NCI-H69 (cell line): Measurements from ENCODE around the gene CD72.

Experiments used
- DNase-seq: peaks from one replicate; lab custom pipeline; 2025; lab: John Stamatoyannopoulos, UW

CD72 gene, protein sequence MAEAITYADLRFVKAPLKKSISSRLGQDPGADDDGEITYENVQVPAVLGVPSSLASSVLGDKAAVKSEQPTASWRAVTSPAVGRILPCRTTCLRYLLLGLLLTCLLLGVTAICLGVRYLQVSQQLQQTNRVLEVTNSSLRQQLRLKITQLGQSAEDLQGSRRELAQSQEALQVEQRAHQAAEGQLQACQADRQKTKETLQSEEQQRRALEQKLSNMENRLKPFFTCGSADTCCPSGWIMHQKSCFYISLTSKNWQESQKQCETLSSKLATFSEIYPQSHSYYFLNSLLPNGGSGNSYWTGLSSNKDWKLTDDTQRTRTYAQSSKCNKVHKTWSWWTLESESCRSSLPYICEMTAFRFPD

DNA sequence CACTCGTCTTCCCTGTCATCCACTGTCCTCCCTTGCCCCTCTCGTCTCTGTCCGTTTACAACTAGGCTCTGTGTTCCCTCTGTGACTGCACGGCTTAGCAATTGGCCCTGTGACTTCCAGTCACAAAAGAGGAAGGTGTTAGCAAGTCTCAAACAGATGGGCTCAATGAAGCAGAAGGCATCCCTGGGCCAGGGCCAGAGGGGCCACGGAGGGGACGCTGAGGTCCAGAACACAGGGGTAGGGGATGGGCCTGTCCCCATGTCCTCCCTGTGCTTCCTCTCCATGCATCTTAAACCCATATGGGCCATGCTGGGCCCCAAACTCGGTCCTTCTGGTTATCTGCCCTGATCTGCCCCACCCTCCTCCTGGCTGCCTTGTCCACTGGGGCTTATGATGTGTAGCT, at the start of gene CD72:
TSS of gene CD72 (minus strand) at position 89 of the 403 bp plus-strand sequence. CDS start 110 bp downstream, outside the sequence.
- DNase-seq, result no peak

DNA sequence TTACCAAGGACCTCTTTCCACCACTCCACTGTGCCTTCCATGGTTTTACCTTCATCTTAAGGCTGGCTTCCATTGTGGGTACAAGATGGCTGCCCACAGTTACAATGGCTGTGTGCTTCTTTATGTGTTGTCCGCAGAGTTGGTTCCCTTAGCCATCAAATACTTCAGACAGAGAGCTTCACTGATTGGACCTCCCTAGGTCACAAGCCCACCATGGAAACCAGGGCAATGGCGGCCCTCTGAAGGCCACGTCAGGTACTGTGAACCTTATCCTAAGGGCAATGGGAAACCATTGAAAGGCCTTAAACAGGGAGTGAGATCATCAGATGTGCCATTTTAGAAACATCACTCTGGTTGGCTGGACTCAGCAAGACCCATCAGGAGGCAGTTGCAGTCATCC, 49.7 kb upstream of the CD72 start:
- no peak for DNase-seq

DNA sequence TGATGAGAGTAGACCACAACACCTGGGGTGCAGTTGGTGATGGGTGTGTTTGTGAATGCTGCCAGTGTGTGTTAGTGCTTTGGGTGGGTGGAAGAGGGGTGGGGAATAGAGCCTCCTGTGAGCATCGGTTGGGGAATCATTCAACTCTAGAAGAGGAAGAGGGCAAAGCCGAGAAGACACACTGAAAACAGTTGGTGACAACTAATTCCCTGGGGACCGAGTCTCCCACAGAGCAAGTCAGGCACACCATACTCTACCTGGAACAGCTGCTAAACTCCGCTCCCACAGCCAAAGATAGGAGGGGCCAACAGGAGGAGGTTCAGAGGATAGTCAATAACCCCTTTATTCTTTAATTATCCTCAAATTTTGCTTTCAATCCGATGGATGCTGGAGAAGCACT, 48.3 kb upstream of the CD72 start:
- DNase-seq, result no peak

DNA sequence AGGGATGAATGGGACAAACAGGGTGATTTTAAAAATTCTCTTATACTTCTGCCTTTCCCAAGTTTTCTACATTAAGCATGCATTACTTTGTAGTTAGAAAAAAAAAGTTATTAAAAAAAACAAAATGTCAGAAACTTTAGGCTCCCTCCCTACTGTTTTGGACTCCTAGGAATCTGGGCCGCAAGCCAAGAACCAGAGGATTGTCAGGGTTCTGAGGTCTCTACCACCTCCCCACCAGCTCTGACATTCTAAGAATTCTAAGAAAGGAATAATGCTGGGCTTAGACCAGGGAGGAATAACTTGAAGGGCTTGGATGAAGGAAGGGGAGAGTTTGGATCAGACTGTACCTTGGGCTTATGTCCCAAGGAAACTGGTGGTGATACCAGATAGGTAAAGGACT, 47.8 kb upstream of the CD72 start:
- no peak for DNase-seq

DNA sequence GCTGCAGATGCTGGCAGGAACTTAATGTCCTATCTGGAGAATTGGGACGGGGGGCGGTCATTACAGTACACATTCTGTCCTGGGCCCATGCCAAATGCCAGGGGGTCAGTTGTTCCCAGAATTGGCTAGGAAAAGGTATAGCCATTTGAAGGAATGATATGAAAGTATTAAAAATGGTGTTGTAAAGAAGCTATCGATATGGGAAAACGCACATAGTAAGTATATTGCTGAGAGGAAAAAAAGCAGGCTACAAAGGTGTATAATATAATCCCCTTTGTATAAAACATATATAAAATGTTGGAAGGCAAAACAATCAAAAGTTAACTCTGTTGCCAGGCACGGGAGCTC, 47.2 kb upstream of the CD72 start:
- no peak for DNase-seq

DNA sequence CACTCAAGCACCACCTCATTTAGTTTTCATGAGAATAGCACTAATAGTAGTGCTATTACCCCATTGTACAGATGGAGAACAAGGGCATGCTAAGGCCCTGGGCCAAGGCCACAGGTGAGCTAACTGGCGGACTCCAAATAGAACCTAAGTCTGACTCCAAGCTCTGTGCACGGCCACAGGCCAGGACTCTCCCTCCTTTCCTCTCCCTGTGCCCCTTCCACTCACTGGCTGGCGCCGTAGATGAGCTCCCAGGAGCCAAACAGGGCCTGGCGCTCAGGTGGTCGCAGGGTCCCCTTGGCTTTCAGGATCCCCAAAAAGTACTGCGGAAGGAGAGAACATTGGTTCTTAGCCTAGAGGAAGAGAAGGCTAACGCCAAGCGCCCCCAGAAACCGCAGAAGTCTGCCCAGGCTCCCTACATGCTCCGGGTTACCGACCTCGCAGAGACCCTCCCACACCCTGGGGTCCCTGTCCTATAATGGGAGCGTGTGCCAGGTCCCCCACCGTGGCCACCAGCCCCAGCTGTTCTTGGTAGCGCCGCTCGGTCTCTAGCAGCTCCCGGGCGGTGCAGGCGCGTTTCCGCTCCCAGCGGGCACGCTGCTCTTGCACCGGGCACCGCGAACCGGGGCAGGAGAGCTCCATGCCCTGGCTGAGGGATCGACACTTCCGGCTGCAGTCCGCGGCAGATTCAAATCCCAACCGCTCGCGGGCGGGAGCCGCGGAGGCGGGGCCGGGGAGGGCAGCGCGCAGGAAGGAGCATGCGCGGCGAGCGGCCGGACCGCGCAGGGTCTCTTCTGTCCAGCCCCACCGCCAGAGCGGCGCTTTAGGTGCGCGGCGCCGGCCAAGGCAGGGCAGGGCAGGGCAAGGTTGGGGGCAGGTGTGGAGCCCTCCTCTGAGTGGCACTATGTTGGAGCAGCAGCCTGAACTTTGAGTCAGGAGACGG, 46.6 kb upstream of the CD72 start, which contains the start of gene ARHGEF39:
TSS of gene ARHGEF39 (minus strand) at position 665 of the 940 bp plus-strand sequence. CDS start at position 639, 26 bp downstream.
- peak; percentile 96 for DNase-seq

DNA sequence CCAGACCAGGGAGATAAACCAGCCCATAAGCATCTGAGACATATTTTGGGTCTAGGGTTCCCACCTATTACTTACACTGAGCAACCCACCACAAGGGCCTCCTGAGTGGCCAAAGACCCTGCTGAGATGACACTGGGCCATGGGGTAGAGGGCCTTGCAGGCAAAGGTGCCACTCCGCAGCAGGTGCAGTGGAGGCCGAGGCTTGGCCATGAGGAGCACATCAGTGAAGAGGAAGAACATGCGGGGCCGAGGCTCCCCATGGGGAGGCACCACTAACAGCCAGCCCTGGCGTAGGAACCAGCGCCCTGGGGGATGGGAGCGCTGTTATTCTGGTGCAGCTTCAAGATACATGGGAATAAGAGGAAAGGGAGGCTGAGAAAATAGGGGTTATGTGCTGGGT, 44.2 kb upstream of the CD72 start:
- no peak for DNase-seq

DNA sequence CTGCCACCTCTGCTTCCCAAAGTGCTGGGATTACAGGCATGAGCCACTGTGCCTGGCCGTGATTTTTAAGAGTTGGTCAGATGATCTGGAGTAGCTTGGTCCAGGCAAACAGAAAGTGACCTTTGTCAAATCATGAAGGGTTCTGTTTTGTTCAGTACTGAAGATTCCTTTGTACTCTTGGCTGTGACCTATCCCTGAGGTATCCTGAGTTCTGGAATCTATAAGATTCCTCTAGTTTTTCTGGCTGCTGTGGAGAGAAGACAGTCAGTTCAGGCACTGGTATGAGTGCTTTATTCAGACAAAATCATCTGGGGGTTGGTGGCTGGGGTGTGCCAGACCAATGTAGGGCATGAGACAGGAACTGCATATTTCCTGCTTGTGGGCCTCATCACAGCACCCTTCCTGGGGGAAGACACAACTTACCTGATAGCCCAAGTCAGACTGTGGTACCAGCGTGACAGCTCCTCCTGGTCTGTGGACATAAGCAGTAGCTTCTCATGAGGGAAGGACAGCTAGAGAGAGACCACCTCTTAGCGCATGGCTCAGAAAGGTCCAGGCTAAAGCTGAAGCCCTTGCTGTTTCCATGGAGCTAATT, 43.6 kb upstream of the CD72 start:
- DNase-seq, result no peak

DNA sequence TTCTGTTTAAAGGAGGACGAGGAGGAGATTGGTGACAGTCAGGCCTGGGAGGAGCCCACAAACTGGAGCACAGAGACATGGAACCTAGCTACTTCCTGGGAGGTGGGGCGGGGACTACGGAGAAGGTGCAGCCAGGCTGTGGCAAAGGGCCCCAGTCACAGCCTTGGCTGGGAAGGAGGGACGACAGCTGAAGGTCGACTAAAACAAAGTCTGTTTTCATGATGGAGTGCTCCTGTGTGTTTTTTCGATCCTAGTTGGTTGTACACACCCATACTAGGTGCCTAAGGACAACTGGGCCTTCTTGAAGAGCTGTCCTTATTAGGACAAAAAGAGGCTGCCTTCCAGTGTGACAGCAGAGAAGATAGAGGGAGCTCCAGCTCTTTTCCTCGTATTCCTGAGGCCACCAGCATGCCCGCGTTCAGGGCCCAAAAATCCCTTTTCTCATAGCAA, 42.8 kb upstream of the CD72 start:
- DNase-seq, result peak; percentile 24

DNA sequence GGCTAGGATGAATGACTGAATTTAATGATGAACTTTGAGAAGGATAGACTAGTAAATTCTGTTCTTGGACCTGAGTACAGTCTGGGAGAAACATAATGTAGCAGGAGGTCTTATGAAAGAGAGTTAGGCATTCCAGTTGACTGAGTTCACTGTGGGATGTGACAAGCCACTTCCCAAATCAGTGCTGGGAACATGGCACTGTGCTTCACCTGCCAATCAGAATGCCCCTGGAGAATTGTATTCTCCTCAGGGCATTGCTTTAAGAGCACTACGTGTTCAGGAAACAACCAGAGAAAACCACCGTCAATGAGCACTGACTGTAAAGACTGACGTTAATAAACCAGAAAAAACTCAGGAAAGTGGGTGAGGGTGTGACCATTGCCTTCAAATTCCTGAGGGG, 41.1 kb upstream of the CD72 start:
- peak; percentile 36 for DNase-seq

DNA sequence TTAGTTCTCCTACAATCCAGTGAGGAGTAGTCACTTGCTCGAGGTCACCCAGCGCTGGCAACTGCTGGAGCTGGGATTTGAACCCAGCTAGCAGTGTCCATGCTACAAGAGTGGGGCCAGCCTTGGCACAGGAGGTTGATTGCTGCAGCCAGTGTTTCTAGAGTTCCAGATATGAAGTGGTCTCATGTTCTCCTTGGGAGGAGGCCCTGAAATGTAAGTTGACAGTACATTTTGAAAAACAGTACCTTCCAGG, 40.7 kb upstream of the CD72 start:
- DNase-seq, result peak; percentile 73

DNA sequence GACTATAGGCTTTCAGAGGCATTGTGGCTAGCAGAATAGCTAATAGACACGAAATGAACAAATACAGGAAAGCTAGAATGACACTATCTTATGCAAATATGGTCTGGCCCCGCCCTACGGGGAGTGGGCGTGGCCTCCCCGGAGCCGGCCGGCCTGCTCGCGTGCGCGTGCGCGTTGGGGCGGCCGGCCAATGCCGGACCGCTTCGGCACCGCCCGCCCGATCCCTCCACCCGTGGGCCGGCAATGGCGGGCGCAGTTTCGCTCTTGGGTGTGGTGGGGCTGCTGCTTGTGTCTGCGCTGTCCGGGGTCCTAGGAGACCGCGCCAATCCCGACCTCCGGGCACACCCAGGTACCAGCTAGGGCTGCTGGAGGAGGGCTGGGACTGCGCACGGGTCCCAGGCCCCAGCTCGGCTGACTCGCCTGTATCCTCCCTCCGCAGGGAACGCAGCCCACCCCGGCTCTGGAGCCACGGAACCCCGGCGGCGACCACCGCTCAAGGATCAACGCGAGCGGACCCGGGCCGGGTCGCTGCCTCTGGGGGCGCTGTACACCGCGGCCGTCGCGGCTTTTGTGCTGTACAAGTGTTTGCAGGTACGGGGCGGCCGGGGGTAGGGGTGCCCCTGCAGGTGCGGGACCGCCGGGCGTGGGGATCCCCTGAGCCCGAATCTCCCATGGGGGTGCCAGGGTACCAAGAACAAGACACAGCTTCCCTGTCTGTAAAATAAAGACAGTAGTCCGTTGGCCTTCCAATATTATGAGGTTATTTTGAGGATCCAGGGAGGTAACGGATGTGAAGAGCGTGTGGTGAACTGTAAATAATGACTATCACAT, 40.1 kb upstream of the CD72 start, which contains the start of gene CCDC107:
TSS of gene CCDC107 (plus strand) at position 156 of the 831 bp plus-strand sequence. CDS start at position 244, 88 bp downstream.
- DNase-seq, result peak; percentile 92

DNA sequence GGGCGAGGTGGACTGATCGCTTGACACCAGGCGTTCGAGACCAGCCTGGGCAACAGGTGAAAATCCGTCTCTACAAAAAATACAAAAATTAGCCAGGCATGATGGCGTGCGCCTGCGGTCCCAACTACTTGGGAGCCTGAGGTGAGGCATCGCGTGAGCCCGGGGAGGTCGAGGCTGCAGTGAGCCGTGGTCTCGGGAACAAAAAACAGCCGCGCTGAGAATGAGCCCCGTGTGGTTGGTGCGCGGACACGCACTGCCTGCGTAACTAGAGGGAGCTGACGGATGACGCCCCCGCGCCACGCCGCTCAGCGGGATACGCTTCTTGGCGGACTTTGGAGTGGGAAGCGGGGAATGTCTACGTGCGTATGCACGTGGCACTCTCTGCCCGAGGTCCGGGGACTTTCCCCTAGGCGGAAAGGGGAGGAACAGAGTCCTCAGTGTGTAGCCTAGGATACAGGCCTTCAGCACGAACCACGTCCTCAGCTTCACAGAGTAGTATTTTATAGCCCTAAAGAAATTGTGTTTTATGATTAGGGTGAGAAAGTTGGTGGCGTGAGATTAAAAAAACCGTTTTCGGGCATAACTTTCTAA, 39.4 kb upstream of the CD72 start, which contains the start of gene RMRP:
TSS of gene RMRP (minus strand) at position 474 of the 591 bp plus-strand sequence.
- peak; percentile 100 for DNase-seq

DNA sequence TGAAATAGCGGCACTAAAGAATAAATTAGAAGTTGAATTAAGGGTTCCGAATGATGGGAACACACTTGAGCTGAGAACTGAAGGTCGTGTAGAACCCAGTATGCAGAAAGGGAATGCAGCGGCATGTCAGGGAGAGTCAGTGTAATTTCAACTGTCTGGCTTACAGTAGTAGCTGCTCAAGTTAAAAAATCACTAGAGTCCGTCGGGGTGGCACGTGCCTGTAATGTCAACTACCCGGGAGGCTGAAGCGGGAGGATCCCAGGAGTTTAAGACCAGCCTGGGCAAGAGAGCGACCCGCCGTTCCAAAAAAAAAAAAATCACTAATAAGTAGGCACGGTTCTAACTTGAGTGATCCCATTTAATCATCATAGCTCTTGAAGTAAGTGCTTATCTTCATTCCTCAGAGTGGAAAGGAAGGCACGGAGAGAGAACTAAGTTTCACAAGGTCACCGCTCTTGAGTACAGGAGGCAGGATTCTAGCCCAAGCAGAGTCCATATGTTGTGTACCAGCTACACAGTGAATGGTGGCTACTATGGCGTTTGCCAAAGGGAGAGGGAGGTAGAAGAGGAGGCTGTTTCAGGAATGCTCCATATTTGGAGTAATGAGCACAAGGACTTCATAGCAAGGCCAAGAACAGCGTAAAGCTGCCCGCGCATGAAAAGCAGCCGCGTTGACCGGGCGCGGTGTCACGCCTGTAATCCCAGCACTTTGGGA, 38.8 kb upstream of the CD72 start:
- DNase-seq, result no peak

DNA sequence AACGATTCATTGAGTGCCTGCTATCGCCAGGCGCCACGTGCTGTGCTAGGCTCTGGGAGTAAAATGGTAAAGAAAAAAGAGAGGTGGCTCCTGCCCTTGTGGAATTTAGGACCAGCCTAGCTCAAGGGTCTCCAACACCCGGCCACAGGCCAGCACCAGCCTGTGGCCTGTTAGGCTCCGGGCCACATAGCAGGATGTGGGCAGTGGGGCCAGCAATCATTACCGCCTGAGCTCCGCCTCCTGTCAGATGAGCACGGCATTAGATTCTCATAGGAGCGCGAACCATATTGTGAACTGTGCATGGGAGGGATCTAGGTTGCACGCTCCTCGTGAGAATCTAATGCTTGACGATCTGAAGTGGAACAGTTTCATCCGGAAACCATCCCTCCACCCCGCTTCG, 38.1 kb upstream of the CD72 start:
- no peak for DNase-seq

DNA sequence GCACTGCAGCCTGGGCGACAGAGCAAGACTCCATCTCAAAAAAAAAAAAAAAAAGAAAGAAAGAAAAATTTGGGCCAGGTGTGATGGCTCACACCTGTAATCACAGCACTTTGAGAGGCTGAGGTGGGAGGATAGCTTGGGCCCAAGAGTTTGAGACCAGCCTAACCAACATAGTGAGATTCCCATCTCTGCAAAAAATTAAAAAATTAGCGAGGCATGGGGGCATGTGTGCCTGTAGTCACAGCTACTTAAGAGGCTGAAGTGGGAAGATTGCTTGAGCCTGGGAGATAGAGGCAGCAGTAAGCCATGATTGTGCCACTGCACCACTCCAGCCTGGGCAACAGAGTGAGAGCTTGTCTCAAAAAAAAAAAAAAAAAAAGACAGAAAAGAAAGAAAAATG, 35.4 kb upstream of the CD72 start:
- DNase-seq, result no peak

DNA sequence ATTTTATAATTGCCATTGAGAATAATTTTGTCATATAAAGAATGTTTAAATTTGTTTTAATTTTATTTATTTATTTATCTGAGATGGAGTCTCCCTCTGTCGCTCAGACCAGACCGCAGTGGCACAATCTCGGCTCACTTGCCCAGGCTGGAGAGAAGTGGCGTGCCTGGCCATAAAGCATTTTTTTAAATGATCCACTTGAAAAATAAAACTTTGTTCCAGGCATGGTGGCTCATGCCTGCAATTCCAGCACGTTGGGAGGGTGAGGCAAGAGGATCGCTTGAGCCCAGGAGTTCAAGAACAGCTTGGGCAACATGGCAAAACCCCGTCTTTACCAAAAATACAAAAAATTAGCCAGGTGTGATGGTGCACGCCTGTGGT, 34.6 kb upstream of the CD72 start:
- DNase-seq, result no peak

DNA sequence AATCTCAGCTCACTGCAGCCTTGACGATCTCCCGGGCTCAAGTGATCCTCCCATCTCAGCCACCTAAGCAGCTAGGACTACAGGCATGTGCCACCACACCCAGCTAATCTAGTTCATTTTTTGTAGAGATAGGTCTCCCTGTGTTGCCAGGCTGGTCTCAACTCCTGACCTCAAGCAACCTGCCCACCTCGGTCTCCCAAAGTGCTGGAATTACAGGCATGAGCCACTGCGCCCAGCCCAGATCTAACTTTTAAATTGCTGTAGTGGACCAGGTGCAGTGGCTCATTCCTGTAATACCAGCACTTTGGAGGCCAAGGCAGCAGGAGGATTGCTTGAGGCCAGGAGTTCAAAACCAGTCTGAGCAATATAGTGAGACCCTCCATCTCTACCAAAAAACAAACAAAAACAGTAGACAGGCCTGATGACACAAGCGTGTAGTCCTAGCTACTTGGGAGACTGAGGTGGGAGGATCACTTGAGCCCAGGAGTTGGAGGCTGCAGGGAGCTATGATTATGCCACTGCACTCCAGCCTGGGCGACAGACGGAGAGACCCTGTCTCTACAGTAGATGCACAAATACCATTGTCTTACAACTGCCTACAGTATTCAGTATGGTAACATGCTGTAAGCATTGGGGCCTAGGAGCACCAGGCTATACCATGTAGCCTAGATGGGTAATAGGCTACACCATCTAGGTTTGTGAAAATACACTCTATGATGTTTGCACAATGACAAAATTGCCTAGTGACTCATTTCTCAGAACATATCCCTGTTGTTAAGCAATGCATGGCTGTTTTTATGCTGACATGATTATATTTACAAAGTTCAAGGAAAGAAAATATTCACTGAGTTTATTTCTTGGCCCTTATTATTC, 34.0 kb upstream of the CD72 start:
- DNase-seq, result peak; percentile 35

DNA sequence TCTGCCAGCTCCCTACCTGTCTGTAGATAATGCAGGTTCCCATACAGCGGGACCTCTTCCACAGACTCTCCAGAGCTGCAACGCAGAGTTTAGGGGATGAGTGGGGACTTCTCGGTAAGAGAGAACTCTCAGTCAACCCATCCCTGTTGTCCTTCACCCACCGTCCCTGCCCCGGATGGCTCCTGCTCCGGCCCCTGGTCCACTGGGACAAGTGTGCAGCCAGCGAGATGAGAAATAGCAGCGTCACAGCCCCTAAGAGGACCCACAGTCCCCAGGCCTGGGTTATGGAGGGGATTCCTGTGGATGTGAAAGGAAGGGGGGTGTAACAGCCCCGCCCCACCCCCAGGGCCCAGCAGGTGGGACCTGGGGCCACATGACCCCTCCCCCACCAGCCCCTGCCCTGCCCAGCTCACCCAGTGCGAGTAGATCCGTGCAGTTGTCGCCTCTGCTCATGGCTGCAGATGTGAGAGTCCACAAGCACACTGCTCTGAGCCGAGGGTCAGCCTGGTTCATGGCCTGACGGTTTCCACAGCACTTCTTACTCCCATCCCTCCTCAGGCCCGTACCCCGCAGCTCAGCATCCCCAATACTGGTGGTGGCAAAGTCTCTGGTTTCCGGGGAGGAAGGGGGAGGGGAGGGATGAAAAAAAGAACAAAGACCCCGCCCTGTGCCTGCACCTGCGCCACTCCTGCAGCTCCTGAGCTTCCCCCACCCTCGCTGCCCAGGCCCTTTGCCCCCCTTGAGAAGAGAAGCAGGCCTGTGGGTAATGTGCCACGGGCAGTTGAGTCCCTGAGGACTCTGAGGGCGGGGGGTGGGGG, 32.3 kb upstream of the CD72 start, which contains the start of gene SIT1:
TSS of gene SIT1 (minus strand) at position 591 of the 818 bp plus-strand sequence. CDS start at position 513, 78 bp downstream.
- peak; percentile 45 for DNase-seq
